GM12878 (cell line): ENCODE measurements around the gene MBIP.

ENCODE experiments used
- CTCF ChIP-seq, 3 experiments: IDR thresholded peaks in 2 of 3; conservative IDR thresholded peaks in 1 of 3; 2 replicates each; pipeline ENCODE4 v1.5.1; 2011; ENCODE audit warnings: low read depth in 3 of 3, low read length in 3 of 3, mild to moderate bottlenecking in 3 of 3, control low read depth in 2 of 3, moderate library complexity in 2 of 3, inconsistent platforms in 1 of 3, mixed read lengths in 1 of 3; ENCODE audit not compliant: control insufficient read depth in 2 of 3, insufficient read depth in 1 of 3; ENCODE audit errors: extremely low read depth in 1 of 3
- EP300 ChIP-seq, 2 experiments: fragments of 150-350 bp in 1 of 2; IDR thresholded peaks; 2 replicates each; pipeline ENCODE4 v1.6.1; 2011 to 2012; ENCODE audit warnings: low read depth in 2 of 2, low read length in 2 of 2, borderline replicate concordance in 1 of 2, improper control_type of control experiment in 1 of 2, inconsistent platforms in 1 of 2; ENCODE audit not compliant: control insufficient read depth in 1 of 2
- EZH2 ChIP-seq: IDR thresholded peaks from 2 replicates; pipeline ENCODE4 v1.6.1; 2012; ENCODE audit warnings: low read depth, mild to moderate bottlenecking, control low read depth, inconsistent platforms, low read length, borderline replicate concordance; ENCODE audit not compliant: control insufficient read depth
- GABPA ChIP-seq: IDR thresholded peaks from 2 replicates; pipeline ENCODE4 v1.6.1; 2014; ENCODE audit warnings: antibody characterized with exemption, low read depth, mild to moderate bottlenecking, inconsistent platforms
- POLR2A ChIP-seq: IDR thresholded peaks from 2 replicates; pipeline ENCODE4 v1.6.1; 2011; ENCODE audit warnings: low read depth, mild to moderate bottlenecking, low read length

DNA sequence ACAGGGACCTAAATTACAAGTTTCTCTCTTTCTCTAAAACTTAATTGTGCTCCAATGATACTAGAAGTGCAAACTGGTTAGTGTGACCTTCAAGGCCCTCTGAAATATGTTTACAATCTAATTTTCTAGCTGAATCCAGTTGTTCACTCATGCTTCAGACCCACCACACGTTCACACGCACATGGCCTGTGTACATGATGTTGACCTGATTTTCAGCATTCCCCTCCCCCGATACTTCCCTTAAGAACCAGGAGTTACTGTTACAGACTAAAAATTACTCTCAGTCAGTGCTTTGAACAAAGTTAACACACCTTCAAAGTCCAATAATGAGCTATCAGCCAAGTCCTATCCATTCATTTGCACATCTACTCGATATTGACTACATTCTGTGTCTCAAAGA is 16.5 kb downstream of the MBIP start:
- TF ChIP-seq CTCF (IDR thresholded peaks at IDR 0.05 in 2 of 3, conservative IDR thresholded peaks at IDR 0.05 in 1 of 3; ENCODE audit: control insufficient read depth in 2 of 3, extremely low read depth in 1 of 3, insufficient read depth in 1 of 3, low read depth in 3 of 3, low read length in 3 of 3) (no peak), POLR2A (no peak), EP300 (IDR thresholded peaks at IDR 0.05; ENCODE audit: borderline replicate concordance in 1 of 2, control insufficient read depth in 1 of 2, low read depth in 2 of 2, low read length in 2 of 2) (no peak), GABPA (no peak), EZH2 (no peak)
